WERI-Rb-1 (cell line): ENCODE data around the gene SAMD11.

Experiments
- DNase-seq: peaks from one replicate; pipeline ENCODE4 v3.0.0-alpha.2; 2020
- H3K27ac ChIP-seq: fragments of 250-450 bp; sonication (Bioruptor Pico); 2 replicates; pipeline ENCODE4 v1.5.1; 2020; ENCODE audit warnings: mild to moderate bottlenecking, moderate library complexity
- H3K27me3 ChIP-seq: fragments of 250-450 bp; sonication (Bioruptor Pico); 2 replicates; pipeline ENCODE4 v1.5.1; 2021; ENCODE audit warnings: mild to moderate bottlenecking, low read depth, moderate library complexity; ENCODE audit not compliant: insufficient read depth, severe bottlenecking
- H3K36me3 ChIP-seq: fragments of 250-450 bp; sonication (Bioruptor Pico); 2 replicates; pipeline ENCODE4 v1.5.1; 2020; ENCODE audit warnings: mild to moderate bottlenecking, moderate library complexity
- H3K4me3 ChIP-seq: 2 replicates; pipeline ENCODE4 v1.5.1; 2011; ENCODE audit warnings: low read depth, mild to moderate bottlenecking, control low read depth, low read length
- H3K9me3 ChIP-seq: fragments of 250-450 bp; sonication (Bioruptor Pico); 2 replicates; pipeline ENCODE4 v1.5.1; 2021; ENCODE audit warnings: mild to moderate bottlenecking, moderate library complexity; ENCODE audit not compliant: severe bottlenecking
- CTCF ChIP-seq: IDR thresholded peaks from 2 replicates; pipeline ENCODE4 v1.5.1; 2011; ENCODE audit warnings: low read depth, mild to moderate bottlenecking, control low read depth, inconsistent platforms, low read length

SAMD11 gene

DNA sequence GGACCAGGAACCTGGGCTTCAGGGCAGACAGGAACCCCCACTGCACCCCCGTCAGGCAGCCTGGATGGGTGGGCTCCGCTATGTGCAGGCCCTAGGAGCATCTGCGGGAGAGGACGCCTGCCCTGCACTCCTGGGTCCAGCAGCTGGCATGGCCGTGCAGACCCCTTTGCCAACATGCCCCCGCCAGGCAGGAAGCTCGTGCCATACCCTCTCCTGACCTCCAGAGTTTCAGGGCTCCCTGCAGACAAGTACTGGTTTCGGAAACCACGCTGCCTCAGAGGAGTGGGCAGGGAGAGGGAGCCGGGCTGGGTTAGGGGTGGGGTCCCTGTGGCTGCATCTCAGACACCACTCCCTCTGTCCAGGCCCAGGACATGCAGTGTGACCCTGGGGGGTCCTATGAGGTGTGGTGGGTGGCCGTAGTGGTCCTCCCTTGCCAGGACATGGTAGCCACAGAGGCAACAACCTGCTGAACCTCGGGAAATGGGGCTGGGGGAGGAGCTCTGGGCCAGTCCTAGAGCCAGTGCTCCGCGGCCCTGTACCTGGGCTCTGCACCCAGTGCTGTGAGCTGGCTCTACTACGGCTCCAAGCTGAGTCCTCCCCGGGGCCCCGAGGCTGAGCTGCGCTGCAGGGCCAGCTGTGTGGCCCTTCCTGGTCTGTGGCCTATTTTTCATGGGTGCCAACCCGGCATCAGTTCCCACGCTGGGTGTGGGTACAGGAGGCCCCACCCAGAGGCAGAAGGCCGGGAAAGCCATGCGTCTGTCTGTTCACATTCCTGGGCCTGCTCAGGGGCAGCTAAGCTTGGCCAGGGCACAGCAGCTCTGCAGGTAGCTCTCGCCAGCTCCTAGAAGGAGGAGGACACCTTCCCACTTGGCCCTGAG lies 44.0 kb downstream of the SAMD11 start:
- no peak overlapping the region for H3K27ac ChIP-seq
- H3K4me3 ChIP-seq, result no peak overlapping the region
- DNase-seq, result no peak
- TF ChIP-seq CTCF, result no peak
- no peaks in the 10 kb centered on the region for H3K27me3 ChIP-seq
- no peaks in the 10 kb centered on the region for H3K9me3 ChIP-seq
- H3K36me3 ChIP-seq, result peaks cover 22% of the 10 kb centered on the region

DNA sequence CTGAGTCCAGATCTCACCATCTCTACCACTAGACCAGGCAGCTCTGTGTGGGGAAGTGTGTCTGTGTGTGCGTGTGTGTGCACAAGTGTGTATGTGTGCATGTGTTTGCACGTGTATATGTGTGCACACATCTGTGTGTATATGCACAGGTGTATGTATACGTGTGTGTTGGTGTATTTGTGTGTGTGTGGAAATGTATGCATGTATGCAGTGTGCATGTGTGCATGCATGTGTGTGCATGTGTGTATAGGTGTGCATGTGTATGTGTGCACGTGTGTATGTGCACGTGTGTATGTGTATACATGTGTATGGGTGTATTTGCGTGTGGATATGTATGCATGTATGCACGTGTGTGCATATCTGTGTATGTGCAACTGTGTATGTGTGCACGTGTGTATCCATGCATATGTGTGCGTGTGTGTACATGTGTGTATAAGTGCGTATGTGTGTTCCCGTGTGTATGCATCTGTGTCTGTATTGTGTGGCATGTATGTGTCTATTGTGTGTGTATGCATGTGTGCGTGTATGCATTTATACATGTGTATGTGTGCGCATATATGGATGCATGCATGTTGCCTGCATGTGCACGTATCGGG lies 45.6 kb downstream of the SAMD11 start:
- no peak for DNase-seq
- no peak overlapping the region for H3K4me3 ChIP-seq
- TF ChIP-seq CTCF, result no peak
- no peaks in the 10 kb centered on the region for H3K9me3 ChIP-seq
- peaks cover 7% of the 10 kb centered on the region for H3K36me3 ChIP-seq
- no peak overlapping the region for H3K27ac ChIP-seq
- no peaks in the 10 kb centered on the region for H3K27me3 ChIP-seq

DNA sequence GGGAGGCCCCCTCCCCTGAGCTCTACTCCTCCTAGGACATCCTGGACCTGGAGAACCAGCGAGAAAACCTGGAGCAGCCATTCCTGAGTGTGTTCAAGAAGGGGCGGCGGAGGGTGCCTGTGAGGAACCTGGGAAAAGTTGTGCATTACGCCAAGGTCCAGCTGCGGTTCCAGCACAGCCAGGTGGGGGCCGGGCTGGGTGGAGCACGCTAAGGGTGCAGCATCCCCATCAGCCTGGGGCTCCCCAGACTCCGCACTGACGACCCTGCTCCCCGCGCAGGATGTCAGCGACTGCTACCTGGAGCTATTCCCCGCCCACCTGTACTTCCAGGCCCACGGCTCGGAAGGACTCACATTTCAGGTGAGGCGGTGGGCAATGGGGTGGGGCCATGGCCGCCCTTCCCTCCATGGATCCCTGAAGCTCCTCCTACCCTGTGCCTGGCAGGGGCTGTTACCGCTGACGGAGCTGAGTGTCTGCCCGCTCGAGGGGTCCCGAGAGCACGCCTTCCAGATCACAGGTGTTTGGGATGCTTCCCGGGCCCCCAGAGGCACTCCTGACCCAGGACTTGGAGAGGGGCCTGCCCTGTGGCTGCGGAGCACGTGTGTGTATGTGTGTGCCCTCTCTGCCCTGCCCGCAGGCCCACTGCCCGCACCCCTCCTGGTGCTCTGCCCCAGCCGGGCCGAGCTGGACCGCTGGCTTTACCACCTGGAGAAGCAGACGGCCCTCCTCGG lies 46.7 kb downstream of the SAMD11 start:
- no peak overlapping the region for H3K4me3 ChIP-seq
- H3K9me3 ChIP-seq, result no peaks in the 10 kb centered on the region
- no peak overlapping the region for H3K27ac ChIP-seq
- TF ChIP-seq CTCF, result no peak
- peaks cover under 1% of the 10 kb centered on the region; the same call in 1 of the 2 replicates for H3K36me3 ChIP-seq
- H3K27me3 ChIP-seq, result no peaks in the 10 kb centered on the region
- DNase-seq, result no peak

DNA sequence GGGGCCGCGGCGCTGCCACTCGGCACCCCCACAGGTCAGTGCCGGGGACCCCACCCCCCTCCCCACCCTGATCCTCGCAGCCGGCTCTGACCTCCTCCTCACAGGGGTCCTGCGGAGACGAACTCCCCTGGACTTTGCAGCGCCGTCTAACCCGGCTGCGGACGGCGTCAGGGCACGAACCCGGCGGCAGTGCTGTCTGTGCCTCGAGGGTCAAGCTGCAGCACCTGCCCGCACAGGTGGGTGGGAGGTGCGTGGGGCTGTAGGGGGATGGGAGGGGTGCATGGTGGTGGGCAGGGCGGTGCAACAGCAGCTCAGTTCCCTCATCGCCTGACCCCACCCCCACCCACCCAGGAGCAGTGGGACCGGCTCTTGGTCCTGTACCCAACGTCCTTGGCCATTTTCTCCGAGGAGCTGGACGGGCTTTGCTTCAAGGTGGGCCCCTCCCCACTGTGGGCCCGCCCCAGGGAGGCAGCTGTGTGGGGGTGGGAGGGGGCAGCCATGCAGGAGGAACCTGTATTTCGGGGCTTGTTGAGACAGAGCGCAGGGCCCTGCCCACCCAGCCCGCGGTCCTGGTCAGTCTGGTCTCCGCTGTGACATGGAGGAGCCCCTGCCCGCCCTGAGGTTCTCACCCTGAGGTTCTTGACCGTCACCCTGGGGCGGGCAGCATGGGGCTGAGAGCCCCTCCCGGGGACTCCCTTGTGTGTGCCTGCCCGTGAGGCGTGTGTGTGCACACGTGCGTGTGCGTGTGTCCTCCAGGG lies 47.4 kb downstream of the SAMD11 start:
- Histone ChIP-seq H3K9me3 (no peaks in the 10 kb centered on the region), H3K27ac (no peak overlapping the region), H3K4me3 (no peak overlapping the region), H3K36me3 (no peaks in the 10 kb centered on the region), H3K27me3 (no peaks in the 10 kb centered on the region)
- no peak for TF ChIP-seq CTCF
- no peak for DNase-seq

DNA sequence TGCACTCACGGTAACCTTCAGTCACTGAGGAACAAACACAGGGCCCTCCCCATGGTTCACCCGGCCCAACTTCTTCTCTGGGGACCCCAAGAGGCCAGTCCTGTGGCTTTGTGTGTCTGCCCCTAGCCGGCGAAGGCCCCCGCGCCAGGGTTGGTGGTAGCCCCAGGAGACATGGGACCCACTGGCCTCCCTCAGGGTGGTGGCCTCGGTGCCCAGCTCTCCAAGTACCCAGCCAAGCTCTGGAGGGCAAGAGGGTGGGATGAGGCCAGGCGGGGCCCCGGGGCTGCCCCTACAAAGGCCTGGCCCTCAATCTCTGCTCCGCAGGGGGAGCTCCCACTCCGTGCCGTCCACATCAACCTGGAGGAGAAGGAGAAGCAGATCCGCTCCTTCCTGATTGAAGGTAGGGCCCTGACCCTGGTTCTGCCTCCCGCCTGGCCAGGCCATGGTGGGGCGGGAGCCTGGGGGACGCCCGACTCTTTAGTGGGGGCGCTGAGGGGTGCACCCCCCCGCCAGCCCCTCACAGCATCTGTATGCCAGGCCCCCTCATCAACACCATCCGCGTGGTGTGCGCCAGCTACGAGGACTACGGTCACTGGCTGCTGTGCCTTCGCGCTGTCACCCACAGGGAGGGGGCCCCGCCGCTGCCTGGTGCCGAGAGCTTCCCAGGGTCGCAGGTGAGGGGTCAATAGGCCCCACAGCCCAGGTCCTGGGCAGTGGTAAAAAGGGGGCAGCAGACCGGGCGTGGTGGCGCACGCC lies 48.2 kb downstream of the SAMD11 start:
- DNase-seq, result no peak

More for the DNA sequence above, 48.2 kb downstream of the SAMD11 start:
- no peaks in the 10 kb centered on the region for H3K9me3 ChIP-seq
- no peak for TF ChIP-seq CTCF
- no peaks in the 10 kb centered on the region for H3K27me3 ChIP-seq
- H3K36me3 ChIP-seq, result no peaks in the 10 kb centered on the region
- H3K4me3 ChIP-seq, result no peak overlapping the region
- H3K27ac ChIP-seq, result no peak overlapping the region
